Vagina (tissue), 2 donors: Measurements from ENCODE around the gene BTG3. TPM values are rescaled to one million over a fixed set of nuclear protein-coding genes. Genes with fewer than 3 reads are reported as not detected.

Experiments used
- DNase-seq, 2 donors: peaks; one replicate each; pipeline ENCODE4 v3.0.0-alpha.2; 2017; ENCODE audit errors: extremely low spot score in 2 of 2
- H3K27ac ChIP-seq: fragments of 200-600 bp; sonication (generic); one replicate; pipeline ENCODE4 v1.5.1; 2019
- H3K27me3 ChIP-seq: fragments of 200-600 bp; sonication (generic); one replicate; pipeline ENCODE4 v1.5.1; 2019
- H3K36me3 ChIP-seq, 2 donors: fragments of 200-600 bp; sonication (generic); one replicate each; pipeline ENCODE4 v1.5.1; 2017 to 2019
- H3K4me1 ChIP-seq: fragments of 200-600 bp; sonication (generic); one replicate; pipeline ENCODE4 v1.5.1; 2019
- H3K4me3 ChIP-seq, 2 donors: fragments of 200-600 bp; sonication (generic); 1 replicate in 1 of 2; 2 replicates in 1 of 2; pipeline ENCODE4 v1.5.1; 2016 to 2019
- H3K9me3 ChIP-seq: fragments of 200-600 bp; sonication (generic); one replicate; pipeline ENCODE4 v1.5.1; 2019
- CTCF ChIP-seq, 3 experiments: fragments of 450-650 bp in 2 of 3; fragments of 200-600 bp in 1 of 3; sonication (generic) in 1 of 3; IDR thresholded peaks; one replicate each; pipeline ENCODE4 v1.5.1; 2017 to 2019; ENCODE audit warnings: antibody characterized with exemption in 3 of 3, mild to moderate bottlenecking in 2 of 3, moderate library complexity in 2 of 3
- POLR2A ChIP-seq, 2 donors: fragments of 450-650 bp; IDR thresholded peaks; one replicate each; pipeline ENCODE4 v1.6.1; 2017; ENCODE audit warnings: antibody characterized with exemption in 2 of 2, mild to moderate bottlenecking in 2 of 2, moderate library complexity in 2 of 2
- POLR2AphosphoS5 ChIP-seq, 2 donors: sonication (generic); formaldehyde crosslinking; IDR thresholded peaks; one replicate each; pipeline ENCODE4 v1.9.0; 2017; ENCODE audit warnings: antibody characterized with exemption in 2 of 2, mild to moderate bottlenecking in 2 of 2, low read depth in 1 of 2; ENCODE audit not compliant: insufficient read depth in 1 of 2
- intact Hi-C: fragments of 100-400 bp; cut with DNase I; formaldehyde crosslinking; loops from one replicate; pipeline ENCODE4 v1.15.1; 2023
- total RNA-seq: library from RNA; depleted of rRNA; stranded (reverse); fragments of >200 nt; gene quantifications from one replicate; pipeline ENCODE4 v1.2.3, GENCODE V29; 2016

BTG3 gene
- total RNA-seq, 1 donor from 2014 or later, result 70.0 TPM

- DNase-seq, result peak in 1 of 2 donors; percentile 97
- peak overlapping the region; percentile 74 for H3K4me3 ChIP-seq
- H3K36me3 ChIP-seq, result no peaks in the 10 kb centered on the region
- no peaks in the 10 kb centered on the region for H3K27me3 ChIP-seq
- H3K9me3 ChIP-seq, result no peaks in the 10 kb centered on the region
- peak overlapping the region; percentile 94 for H3K27ac ChIP-seq
- intact Hi-C loops, result no loop called here
- H3K4me1 ChIP-seq, result peaks cover 37% of the 10 kb centered on the region
- TF ChIP-seq CTCF (IDR thresholded peaks at IDR 0.05), result no peak
- TF ChIP-seq POLR2A (IDR thresholded peaks at IDR 0.05), result peak in 1 of 2 donors; percentile 71
- TF ChIP-seq POLR2AphosphoS5 (IDR thresholded peaks at IDR 0.05; ENCODE audit: insufficient read depth in 1 of 2, low read depth in 1 of 2), result peak; percentile 76 to 88
Measured at GRCh38 chr21:17611414-17612022, 1.2 kb downstream of the BTG3 start.

- H3K4me3 ChIP-seq, result peak overlapping the region; percentile 74
- peak overlapping the region; percentile 94 for H3K27ac ChIP-seq
- no peaks in the 10 kb centered on the region for H3K36me3 ChIP-seq
- intact Hi-C loops, result no loop called here
- peaks cover 39% of the 10 kb centered on the region for H3K4me1 ChIP-seq
- H3K27me3 ChIP-seq, result no peaks in the 10 kb centered on the region
- DNase-seq, result no peak
- TF ChIP-seq POLR2A (IDR thresholded peaks at IDR 0.05) (no peak), POLR2AphosphoS5 (IDR thresholded peaks at IDR 0.05; ENCODE audit: insufficient read depth in 1 of 2, low read depth in 1 of 2) (no peak), CTCF (IDR thresholded peaks at IDR 0.05) (no peak)
- no peaks in the 10 kb centered on the region for H3K9me3 ChIP-seq
Measured at GRCh38 chr21:17610911-17611310, 1.8 kb downstream of the BTG3 start.

DNA sequence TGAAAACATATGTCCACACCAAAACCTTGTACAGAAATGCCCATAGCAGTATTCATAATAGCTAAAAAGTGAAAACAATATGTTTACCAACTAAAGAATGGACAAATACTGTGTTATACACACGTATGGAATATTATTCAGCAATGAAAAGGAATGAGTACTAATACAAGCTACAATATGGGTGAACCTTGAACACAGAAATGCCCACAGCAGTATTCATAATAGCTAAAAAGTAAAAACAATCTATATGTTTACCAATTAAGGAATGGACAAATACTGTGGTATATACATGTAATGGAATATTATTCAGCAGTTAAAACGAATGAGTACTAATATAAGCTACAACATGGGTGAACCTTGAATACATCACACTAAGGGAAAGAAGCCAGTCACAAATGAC lies 3.0 kb downstream of the BTG3 start:
- TF ChIP-seq CTCF (IDR thresholded peaks at IDR 0.05) (no peak), POLR2AphosphoS5 (IDR thresholded peaks at IDR 0.05; ENCODE audit: insufficient read depth in 1 of 2, low read depth in 1 of 2) (no peak), POLR2A (IDR thresholded peaks at IDR 0.05) (no peak)
- Histone ChIP-seq H3K27me3 (no peaks in the 10 kb centered on the region), H3K36me3 (no peaks in the 10 kb centered on the region), H3K4me1 (peaks cover 46% of the 10 kb centered on the region), H3K27ac (no peak overlapping the region), H3K9me3 (no peaks in the 10 kb centered on the region), H3K4me3 (no peak overlapping the region)
- intact Hi-C loops, result no loop called here
- no peak for DNase-seq

DNA sequence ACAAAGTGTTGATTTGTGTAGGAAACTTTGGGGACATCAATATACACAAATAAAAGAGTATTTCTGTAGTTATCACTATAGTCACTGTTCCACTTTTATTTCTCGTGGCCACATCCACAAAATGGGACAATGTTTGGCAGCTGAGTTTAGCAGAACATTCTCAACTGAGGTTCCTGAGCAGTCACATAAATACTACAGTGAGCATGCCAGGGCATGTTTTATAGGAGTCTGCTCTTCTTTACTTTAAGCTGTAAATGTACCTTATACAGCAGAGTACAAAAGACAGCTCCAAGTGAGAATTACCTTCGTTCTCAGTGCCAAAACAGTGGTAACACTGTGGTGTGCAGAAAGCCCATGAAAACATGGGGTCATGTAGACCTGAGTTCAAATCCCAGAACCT lies 5.0 kb downstream of the BTG3 start:
- Histone ChIP-seq H3K9me3 (no peaks in the 10 kb centered on the region), H3K4me3 (no peak overlapping the region), H3K27ac (no peak overlapping the region), H3K36me3 (peaks cover 3 to 11% of the 10 kb centered on the region in 2 donors), H3K27me3 (no peaks in the 10 kb centered on the region), H3K4me1 (peaks cover 48% of the 10 kb centered on the region)
- DNase-seq, result no peak
- intact Hi-C loops, result no loop called here
- TF ChIP-seq POLR2AphosphoS5 (IDR thresholded peaks at IDR 0.05; ENCODE audit: insufficient read depth in 1 of 2, low read depth in 1 of 2), result peak in 1 of 2 donors; percentile 65
- TF ChIP-seq CTCF (IDR thresholded peaks at IDR 0.05), result no peak

DNA sequence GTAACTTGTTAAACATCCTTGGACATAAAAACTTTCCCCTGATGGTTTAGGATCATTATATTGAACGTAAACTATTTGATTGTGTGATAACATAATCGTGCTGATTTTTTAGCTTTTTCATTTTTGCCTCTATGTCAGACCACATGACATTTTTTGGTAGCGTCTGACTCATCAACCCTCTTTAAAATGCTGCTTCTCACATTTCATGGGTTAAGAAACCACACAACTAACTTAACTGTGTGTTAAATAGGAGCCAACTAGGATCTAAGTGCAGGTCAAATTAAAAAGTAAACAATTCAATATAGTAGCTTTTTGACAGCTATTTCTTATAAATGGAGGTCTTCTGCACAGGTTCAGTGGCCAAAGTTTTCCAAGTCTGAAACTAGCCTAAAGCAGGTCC lies 9.8 kb downstream of the BTG3 start:
- H3K4me1 ChIP-seq, result peaks cover 28% of the 10 kb centered on the region
- H3K27me3 ChIP-seq, result no peaks in the 10 kb centered on the region
- intact Hi-C loops, result no loop called here
- no peak for DNase-seq
- H3K9me3 ChIP-seq, result no peaks in the 10 kb centered on the region
- peaks cover 5 to 41% of the 10 kb centered on the region in 2 donors for H3K36me3 ChIP-seq
- H3K4me3 ChIP-seq, result no peak overlapping the region
- H3K27ac ChIP-seq, result no peak overlapping the region
- TF ChIP-seq POLR2A (IDR thresholded peaks at IDR 0.05), result no peak
- TF ChIP-seq CTCF (IDR thresholded peaks at IDR 0.05), result no peak
- no peak for TF ChIP-seq POLR2AphosphoS5 (IDR thresholded peaks at IDR 0.05; ENCODE audit: insufficient read depth in 1 of 2, low read depth in 1 of 2)
